HG02798 (cell line): ENCODE data around the gene ITPK1.

Experiments
- ATAC-seq: cut with Tn5 transposase; IDR thresholded peaks from one replicate; pipeline ENCODE4 v1.9.1; 2021; ENCODE audit warnings: mild to moderate bottlenecking; ENCODE audit not compliant: unreplicated experiment, poor library complexity

ITPK1 gene

DNA sequence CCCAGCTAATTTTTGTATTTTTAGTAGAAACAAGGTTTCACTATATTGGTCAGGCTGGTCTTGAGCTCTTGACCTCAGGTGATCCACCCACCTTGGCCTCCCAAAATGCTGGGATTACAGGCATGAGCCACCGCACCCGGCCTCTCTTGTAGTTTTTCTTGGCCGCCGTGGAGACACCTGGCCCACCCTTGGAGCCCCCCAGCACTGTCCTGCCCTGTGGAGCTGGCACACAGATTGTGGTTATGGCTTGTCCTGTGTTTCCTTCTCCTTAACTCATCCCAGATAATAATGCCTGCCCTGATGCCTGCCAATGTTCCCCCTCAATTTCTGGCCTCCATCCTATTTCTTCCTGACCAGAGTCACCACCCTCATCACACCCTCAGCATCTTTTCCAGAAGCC lies 134.9 kb downstream of the ITPK1 start:
- no peak for ATAC-seq

DNA sequence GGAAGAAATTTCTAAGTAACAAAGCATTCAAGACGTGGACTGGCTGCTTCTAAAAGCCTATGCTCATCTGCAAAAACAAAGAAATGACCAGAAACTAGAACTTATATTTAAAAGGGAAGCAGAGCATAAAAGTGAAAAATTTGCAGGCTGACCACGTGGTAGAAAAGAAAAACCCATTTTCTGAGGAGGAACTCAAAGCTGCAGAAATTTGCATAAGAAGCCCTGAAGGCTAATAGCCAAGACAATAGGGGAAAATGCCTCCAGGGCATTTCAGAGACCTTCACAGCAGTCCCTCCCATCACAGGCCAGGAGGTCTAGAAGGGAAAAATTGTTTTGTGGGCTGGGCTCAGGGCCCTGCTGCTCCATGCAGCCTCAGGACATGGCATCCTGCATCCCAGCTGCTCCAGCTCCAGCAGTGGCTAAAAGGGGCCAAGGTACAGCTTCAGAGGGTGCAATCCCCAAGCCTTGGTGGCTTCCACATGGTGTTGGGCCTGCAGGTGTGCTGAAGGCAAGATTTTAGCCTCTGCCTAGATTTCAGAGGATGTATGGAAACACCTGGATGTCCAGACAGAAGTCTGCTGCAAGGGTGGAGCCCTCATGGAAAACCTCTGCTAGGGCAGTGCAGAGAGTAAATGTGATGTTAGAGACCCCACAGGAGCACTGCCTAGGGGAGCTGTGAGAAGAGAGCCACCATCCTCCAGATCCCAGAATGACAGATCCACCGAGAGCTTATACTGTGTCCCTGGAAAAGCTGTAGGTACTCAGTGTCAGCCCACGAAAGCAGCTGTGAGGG lies 137.3 kb downstream of the ITPK1 start:
- ATAC-seq: no peak

DNA sequence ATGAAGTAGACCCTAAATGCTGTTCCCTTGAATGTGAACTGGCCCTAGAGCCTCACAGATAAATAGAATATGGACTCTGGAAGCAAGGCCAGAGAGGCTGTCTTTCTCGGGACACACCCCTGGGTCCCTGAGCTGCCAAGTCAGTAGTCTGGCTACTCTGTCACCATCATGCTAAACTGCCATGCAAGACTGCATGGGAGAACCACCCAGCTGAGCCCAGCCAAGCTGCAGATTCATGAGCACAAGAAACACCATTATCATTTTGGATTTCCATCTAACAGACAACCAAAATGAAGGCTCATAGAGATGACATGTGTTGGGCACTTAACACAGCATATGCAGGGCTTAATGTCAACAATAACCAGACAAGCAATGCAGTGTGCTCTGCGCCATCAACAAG lies 139.5 kb downstream of the ITPK1 start:
- ATAC-seq: no peak

DNA sequence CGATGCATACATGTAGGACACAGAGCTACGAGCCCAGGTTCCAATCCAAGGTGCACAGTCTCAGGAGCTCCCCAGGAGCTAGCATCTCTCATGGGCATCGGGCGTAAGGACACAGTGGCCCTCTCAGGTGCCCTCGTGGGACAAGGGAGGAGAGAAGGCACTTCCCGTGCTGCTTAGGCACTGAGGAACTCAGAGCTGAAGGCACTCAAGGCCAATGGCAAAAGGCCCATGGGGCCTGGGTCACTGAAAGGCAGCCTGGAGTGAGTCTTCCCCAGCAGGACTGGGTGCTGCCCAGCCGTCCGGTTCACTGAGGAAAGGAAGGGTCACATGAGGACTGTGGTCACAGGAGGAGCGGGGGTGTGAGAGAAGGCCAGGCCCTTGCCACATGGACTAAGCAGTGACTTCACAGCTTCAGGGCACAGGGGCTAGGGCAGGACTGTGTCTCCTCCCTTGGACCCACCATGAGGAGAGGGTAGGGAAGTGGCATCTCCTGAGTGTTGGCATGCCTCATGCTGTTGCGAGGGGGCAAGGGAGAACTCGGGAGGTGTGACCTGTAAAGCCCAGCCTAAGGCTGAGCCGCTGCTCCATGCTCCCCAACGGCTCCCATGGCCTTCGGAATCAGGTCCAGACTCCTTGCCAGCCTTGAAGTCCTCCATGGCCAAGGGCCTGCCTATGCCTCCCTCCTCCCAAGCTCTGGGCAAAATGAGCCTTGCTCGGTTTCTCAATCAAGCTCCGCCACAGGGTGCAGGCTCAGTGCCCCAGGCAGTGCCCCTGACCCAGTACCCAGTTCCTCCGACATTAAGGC lies 141.0 kb downstream of the ITPK1 start:
- ATAC-seq: no peak

DNA sequence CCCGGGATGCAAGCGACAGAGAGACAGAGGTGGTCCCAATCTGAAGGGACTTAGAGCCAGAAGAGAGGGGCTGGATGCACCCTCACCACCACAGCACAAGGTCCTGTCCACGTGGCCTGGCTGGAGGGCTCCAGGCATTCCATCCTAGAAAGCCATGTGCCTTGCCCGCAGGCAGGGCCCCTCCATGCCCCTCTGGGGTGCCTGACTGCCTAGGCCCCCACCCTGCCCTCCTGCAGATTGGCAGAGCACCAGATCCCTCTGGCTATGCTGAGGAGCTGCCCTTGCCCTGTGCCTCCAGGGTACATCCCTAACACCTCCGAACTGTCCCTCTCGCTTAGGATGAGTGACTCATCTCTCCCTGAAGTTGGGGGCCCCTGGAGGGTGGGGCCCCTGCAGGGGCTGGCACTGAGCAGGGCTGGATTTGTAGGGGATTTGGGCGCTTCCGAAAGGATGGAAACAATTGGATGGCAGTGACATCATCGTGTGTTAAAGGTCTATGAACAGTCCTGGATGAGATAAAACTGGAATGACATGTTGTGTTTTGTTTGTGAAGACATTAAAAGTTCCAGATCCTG lies 141.8 kb downstream of the ITPK1 start:
- ATAC-seq: no peak

DNA sequence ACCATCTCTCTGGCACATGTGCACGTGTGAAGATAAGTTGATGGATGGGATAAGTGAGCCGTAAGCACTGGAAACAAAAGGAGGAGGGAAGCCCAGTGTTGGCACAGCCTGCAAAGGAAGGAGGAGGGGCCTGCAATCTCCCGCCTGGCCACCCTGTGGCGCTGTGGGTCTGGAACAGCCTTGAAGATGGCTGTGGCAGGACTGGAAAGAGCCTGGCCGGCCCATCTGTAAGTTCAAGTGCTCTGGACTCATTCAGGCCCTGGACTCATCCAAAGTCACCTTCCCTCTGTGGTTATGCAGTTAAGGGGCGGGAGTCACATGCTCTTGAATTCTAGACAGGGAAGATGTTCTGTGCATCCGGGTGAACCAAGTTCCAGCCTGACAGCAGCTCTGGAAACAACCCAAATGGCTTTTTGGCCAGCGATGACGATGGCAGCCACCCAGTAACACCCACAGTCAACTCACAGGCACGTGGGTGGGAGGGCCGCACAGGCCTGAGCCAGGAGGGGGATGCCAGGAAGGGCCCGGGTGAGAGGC lies 142.4 kb downstream of the ITPK1 start:
- ATAC-seq: no peak

DNA sequence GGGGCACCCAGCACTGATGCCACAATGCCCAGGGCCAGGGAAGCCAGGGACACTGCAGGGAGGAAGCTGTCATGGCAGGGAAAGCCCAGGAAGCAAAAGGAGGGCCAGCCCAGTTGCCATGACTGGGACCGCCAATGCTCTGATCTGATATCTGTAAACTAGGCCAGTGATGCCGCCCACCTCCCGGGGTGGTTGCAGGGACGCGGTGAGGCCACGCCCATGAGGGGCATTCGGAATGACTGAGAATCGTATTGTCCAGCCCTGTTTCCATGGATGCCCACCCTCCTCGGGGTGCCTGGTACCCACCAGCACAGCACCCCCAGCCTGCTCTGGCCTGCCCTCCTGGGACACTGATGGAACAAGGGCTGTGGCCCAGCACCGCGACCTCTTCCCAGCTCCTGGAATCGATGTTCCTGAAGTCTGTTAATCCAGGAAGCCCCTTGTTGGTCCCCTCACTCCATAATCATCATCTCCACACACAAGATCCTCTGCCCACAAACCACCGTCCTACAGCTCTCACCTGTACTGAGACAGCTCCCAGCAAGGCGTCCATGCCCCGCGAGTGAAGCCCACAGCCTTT lies 144.0 kb downstream of the ITPK1 start:
- ATAC-seq: no peak

DNA sequence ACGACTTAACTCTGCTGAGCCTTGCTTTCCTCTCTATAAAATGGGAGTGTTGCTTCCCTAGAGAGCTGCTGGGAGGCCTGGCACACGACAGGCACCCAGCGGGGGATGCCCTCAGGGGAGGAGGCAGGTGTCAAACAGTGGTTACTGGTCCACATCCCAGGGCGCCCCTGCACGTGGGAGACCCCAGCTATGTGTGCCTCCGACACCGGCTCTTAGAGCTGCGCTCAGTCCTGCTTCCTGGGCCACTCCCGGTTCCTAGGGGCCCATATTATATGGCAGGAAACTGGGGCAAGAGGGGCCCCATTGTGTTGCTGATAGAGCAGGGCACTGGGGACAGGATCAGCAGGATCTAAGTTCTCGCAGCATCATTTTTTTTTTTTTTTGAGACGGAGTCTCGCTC lies 145.5 kb downstream of the ITPK1 start:
- no peak for ATAC-seq

DNA sequence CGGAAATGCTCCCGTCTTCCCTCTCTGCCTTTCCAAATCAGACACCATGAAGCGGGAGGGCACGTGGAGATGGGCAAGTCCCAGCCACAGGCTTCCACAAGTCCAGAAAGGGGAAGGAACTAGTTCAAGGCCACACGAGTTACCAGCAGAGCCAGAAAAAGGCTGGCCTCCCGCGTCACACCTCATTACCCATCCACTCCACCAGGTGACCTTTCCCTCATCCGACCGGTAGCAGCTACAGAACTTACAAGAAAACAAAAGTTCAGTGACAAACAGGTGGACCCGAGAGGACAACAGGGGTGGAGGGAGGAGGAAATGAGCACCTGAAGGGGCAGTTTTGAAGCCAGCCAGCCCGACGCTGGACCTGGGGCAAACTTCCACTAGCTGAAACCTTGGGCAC lies 145.9 kb downstream of the ITPK1 start:
- ATAC-seq: no peak

DNA sequence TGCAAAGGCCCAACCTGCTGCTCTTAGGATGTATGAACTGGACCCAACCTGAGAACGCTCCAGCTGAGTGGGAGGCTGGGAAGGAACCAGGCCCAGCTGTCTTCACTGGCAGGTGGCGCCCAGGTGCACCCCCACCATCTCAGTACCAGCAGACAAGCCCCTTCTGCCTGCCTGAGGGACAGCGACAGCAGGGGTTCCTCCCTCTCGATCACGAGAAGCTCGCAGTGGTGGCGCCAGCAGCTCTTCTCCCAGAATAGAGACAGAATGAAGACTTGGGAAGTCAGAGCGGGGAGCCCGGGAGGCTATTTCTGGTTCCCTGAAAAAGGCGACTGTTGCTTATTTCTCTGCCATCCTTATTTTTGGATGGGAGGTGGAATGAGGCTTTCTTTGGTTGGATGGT lies 146.3 kb downstream of the ITPK1 start:
- no peak for ATAC-seq

DNA sequence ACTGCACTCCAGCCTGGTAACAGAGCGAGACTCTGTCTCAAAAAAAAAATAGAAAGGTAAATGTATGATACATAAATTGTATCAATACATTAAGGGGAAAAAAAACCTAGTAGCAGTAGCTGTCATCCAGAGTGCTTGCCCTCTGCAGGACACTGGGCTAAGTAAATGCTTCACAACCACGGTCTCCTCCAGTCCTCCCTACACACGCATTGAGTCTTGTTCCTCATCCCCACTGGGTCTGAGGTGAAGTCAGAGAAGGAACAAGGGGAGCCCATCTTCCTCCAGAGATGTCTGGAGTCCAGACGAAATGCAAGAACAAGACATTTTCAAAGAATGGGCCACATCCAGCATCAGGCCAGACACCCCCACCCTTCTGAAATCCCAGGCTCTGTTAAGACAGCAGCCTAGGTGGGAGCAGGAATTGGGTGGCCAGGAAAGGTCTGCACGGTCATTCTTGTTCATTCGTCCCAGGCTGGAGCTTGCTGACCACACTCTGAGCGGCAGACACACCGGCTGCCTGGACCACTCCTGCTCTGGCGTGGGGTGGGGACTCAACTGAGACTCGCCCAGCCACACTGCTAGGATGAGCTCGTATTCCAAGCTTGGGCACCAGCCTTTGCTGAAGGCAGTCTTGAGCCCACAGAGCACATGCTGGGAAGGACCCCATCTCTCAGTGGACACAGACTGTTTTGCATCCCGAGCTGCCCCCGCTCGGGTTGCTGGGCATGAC lies 147.3 kb downstream of the ITPK1 start:
- no peak for ATAC-seq

DNA sequence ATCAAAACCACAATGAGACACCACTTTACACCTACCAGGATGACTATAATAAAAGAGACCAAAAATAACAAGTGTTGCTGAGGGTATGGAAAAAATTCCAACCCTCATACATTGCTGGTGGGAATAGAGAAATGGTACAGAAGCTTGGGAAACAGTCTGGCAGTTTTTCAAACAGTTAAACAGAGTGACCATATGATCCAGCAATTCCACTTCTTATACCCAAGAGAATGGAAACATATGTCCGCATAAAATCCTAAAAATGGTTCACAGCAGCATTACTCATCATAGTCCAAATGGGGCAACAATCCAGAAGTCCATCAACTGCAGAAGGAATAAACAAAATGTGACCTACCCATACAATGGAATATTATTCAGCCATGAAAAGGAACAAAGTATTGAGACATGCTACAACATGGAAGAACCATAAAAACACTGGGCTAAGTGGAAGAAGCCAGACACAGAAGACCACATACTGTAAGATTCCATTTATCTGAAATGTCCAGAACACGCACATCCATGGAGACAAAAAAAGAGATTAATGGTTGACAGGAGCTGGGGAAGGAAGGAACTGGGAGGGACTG lies 148.3 kb downstream of the ITPK1 start:
- ATAC-seq: no peak

DNA sequence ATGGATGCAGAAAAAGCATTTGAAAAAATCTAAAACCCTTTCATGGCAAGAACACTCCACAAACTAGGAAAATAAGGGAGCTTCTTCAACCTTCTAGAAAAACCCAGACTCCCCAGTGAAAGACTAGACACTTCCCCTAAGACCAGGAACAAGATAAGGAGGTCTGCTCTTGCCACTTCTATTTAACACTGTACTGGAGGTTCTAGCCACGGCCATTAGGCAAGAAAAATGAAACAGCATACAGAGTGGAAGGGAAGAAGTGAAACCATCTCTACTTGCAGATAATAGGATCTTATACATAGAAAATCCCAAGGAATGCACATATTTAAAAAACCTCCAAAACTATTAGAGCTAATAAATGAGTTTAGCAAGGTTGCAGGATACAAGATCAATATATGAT lies 150.4 kb downstream of the ITPK1 start:
- no peak for ATAC-seq

DNA sequence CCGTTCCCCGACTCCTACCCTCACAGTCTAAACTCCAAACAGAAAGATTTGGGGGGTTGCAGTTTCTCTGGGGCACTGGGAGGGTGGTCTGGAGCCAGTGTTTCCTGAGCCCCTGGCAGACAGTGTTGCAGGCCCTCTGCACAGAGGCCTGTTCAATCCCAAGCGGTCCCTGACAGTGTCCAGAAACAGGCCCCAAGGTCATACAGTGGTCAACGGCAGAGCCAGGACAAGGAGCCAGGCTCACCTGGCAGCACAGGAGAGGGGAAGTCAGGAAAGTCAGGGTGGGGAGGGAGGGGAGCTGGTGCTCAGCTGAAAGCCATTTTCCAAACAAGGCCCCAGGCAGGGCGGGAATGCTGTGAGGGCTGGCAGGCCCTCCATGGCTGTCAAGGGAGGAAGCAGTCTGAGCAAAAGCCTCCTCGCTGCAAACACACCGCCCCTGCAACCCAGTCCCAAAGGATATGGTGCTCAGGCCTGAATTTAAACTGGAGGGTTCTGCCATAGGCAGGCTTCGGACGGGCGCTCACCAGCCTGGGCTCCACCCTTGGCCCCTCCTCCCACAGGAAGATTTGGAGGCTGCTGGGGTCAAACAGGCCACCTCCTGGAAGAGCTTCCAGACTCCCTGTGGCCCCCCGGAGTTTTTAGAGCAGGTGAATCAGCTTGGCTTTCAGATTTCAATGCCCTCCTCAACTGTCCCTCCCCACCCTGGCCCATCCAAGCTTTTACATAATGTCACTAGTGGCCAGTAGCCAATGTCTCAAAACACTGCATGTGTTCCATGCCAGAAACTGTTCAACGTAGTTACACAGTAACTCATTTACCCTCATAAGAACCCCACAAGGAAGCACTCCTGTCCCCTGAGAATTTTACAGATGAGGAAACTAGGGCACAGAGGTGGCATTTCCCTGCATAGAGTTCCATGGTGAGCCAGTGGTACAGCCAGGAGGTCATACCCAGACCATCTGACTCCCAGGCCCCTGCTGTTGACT lies 151.3 kb downstream of the ITPK1 start:
- no peak for ATAC-seq

DNA sequence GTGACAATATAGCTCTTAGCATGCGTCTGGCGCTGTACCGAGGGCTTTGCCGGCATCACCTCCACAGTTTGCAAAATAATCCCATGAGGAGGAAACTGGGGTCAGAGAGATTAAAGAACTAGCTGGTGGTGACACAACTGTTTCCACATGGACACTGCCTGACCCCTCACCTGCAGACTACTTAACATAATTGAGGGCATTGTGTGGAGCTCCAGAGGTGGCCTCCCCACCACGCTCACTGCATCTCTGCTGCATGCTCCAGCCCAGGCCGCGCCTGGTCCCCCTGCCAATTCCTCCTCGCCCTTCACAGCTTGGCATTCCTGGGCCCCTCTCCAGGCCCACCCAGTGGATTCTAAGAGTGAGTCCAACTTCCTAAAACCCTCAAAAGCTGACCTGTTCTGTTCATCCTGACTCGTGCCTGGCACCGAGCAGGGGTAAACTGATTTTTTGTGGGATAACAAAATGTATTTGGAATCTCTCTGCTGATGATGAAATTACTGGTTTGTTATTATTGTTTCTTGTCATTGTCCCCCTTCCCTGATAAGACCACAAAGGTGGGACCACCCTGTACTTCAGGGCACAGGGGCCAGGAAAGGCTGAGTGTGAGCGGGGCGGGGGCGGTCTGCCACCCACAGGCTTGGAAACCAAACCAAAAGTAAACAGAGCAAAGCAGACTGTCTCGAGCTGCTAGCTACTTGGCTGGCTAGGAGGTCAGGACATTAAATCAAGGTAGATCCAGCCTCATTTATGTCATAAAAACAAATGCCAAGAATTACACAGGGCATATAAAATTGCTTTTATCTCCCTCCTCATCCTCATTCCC lies 152.2 kb downstream of the ITPK1 start:
- ATAC-seq: no peak

DNA sequence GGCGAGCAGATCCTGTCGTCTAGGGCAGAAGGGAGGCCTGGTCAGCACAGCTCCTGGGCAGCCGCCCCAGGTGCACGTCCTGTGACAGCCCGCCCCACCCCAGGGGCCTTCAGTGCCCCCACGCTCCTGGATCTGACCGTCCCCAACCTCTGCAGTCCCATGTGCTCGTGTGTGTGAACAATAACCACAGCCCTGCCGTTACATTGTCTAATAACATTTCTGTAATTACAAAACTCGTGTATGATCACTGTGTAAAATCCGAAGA lies 153.0 kb downstream of the ITPK1 start:
- ATAC-seq: no peak

DNA sequence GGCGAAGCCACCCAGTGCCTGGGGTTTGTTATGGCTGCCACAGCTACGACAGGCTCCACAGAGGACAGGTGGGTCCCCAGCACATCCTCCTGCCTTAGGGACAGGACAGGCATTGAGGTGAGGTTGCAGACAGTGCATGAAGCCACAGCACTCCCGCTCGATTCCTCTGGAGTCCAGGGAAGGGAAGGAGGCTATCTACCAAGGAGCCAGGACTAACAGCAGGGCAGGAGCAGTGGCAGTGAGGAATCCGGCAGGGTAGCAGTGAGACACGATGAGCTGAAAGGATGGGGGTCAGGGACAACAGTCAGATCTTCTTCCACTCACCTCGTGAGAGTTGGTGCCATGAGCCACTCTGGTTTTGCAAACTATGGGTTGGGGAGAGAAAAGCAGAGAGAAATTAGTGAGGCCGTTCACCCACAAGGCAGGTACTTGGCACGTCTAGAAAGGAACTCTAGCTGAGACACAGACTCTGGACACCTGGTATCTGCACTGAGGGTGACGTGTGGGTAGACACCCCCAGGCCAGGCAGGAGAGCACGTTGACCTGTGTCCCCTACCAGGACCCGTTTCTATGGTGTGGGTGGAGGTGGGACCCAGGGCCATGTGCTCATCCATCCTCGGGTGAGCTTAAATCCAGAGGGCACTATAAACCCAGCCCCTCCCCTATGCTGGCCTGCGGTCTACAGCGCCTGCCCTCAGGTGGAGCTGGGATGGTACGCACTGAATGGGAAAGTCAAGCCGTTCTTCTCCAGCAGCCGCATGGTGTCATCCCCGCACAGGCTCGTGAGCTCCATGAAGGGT lies 153.5 kb downstream of the ITPK1 start:
- no peak for ATAC-seq

DNA sequence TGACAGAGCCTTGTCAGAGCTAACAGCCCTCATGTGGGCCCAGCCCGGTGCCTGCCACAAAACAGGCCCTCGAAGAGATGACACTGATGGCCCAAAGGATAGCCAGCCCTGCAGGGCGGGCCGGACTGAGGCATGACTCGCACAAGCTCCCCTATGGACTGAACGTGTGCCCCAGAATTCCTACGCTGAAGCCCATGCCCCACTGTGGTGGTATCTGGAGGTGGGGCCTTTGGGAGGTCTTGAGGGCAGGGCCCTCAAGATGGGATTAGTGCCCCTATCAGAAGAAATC lies 154.2 kb downstream of the ITPK1 start:
- ATAC-seq: no peak
